OCI-LY3 (cell line): Measurements from ENCODE around the gene CCDC102B.

ENCODE experiments used
- H2AFZ ChIP-seq: fragments of 200-600, 300-600 bp; shearing (Covaris generic); 2 replicates; pipeline ENCODE4 v1.6.0; 2014; ENCODE audit warnings: antibody characterized with exemption, low read depth, low read length
- H3K27ac ChIP-seq: fragments of 200-600, 300-600 bp; sonication (generic); 2 replicates; pipeline ENCODE4 v1.5.1; 2014; ENCODE audit warnings: mild to moderate bottlenecking, low read length, moderate library complexity, mixed read lengths
- H3K27me3 ChIP-seq: fragments of 200-600, 300-600 bp; sonication (generic); 2 replicates; pipeline ENCODE4 v1.6.1; 2014; ENCODE audit warnings: low read depth, low read length, mixed read lengths
- H3K36me3 ChIP-seq: fragments of 200-600, 300-600 bp; sonication (generic); replicated peaks from 2 replicates; pipeline ENCODE3; 2014; ENCODE audit warnings: low read depth, low read length, mixed read lengths
- H3K4me1 ChIP-seq: fragments of 300-600, 200-600 bp; sonication (generic); 2 replicates; pipeline ENCODE4 v1.6.1; 2014; ENCODE audit warnings: low read length, mixed read lengths
- H3K4me2 ChIP-seq: fragments of 200-600, 300-600 bp; sonication (generic); 2 replicates; pipeline ENCODE4 v1.6.1; 2014; ENCODE audit warnings: low read length, mixed read lengths
- H3K4me3 ChIP-seq: fragments of 300-600, 200-600 bp; sonication (generic); 2 replicates; pipeline ENCODE4 v1.5.1; 2014; ENCODE audit warnings: antibody characterized with exemption, mild to moderate bottlenecking, low read length, moderate library complexity
- H3K79me2 ChIP-seq: fragments of 300-600, 200-600 bp; shearing (Covaris generic); 2 replicates; pipeline ENCODE4 v1.6.1; 2014; ENCODE audit warnings: mild to moderate bottlenecking, low read length, mixed read lengths
- H3K9ac ChIP-seq: fragments of 300-600, 200-600 bp; shearing (Covaris generic); 2 replicates; pipeline ENCODE4 v1.6.0; 2014; ENCODE audit warnings: mild to moderate bottlenecking, low read length, moderate library complexity
- H3K9me3 ChIP-seq: fragments of 200-600, 300-600 bp; shearing (Covaris generic); 2 replicates; pipeline ENCODE4 v1.6.1; 2014; ENCODE audit warnings: low read length, mixed read lengths; ENCODE audit not compliant: insufficient read depth
- H4K20me1 ChIP-seq: fragments of 200-600, 300-600 bp; sonication (generic); 2 replicates; pipeline ENCODE4 v1.6.1; 2016; ENCODE audit warnings: low read length, mixed read lengths; ENCODE audit not compliant: insufficient read depth
- EZH2phosphoT487 ChIP-seq: fragments of 200-600 bp; shearing (Covaris generic); IDR thresholded peaks from 2 replicates; pipeline ENCODE4 v1.6.1; 2018; ENCODE audit warnings: antibody characterized with exemption, mixed run types, low read depth
- TF ChIP-seq, protein P1 (sequence below): fragments of 200-600, 300-600 bp; sonication (generic); IDR thresholded peaks from 2 replicates; pipeline ENCODE4 v1.5.1; 2014; ENCODE audit warnings: antibody characterized with exemption, low read length, low read depth

The CCDC102B gene

DNA sequence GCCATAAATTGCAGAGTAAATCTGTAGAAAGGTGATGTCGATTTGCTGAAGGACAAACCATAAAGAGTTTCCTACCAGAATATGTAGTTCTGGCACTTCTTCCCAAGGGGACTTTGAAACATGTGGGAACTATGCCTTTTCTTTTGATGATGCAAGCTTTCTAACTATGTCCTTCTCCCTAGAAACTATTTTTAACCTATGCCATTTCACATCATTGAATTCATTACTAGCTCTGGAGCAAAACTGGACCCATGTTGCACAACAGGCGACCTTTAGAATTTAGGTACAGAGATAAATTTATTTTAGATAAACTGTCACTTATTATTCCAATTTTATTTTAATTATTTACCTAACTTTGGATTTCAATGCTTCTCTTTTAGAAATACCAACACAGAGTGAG, 186.5 kb downstream of the CCDC102B start:
- Histone ChIP-seq H3K4me2 (no peak overlapping the region), H4K20me1 (no peaks in the 10 kb centered on the region), H3K4me3 (no peak overlapping the region), H2AFZ (no peak overlapping the region), H3K9me3 (0 out of 2 replicates have a peak, but pooled peaks cover 2% of the 10 kb centered on the region), H3K9ac (no peak overlapping the region), H3K4me1 (no peaks in the 10 kb centered on the region), H3K36me3 (no peaks in the 10 kb centered on the region), H3K27ac (no peak overlapping the region), H3K79me2 (no peaks in the 10 kb centered on the region), H3K27me3 (no peaks in the 10 kb centered on the region)
- TF ChIP-seq, protein P1, sequence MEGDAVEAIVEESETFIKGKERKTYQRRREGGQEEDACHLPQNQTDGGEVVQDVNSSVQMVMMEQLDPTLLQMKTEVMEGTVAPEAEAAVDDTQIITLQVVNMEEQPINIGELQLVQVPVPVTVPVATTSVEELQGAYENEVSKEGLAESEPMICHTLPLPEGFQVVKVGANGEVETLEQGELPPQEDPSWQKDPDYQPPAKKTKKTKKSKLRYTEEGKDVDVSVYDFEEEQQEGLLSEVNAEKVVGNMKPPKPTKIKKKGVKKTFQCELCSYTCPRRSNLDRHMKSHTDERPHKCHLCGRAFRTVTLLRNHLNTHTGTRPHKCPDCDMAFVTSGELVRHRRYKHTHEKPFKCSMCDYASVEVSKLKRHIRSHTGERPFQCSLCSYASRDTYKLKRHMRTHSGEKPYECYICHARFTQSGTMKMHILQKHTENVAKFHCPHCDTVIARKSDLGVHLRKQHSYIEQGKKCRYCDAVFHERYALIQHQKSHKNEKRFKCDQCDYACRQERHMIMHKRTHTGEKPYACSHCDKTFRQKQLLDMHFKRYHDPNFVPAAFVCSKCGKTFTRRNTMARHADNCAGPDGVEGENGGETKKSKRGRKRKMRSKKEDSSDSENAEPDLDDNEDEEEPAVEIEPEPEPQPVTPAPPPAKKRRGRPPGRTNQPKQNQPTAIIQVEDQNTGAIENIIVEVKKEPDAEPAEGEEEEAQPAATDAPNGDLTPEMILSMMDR, result no peak

- Histone ChIP-seq H3K79me2 (no peaks in the 10 kb centered on the region), H3K4me2 (no peak overlapping the region), H2AFZ (no peak overlapping the region), H3K9ac (no peak overlapping the region), H4K20me1 (no peaks in the 10 kb centered on the region), H3K27ac (no peak overlapping the region), H3K36me3 (no peaks in the 10 kb centered on the region), H3K4me1 (no peaks in the 10 kb centered on the region), H3K9me3 (0 out of 2 replicates have a peak, but pooled peaks cover 2% of the 10 kb centered on the region), H3K27me3 (no peaks in the 10 kb centered on the region), H3K4me3 (no peak overlapping the region)
- TF ChIP-seq, protein P1, result no peak
- TF ChIP-seq EZH2phosphoT487, result no peak
Observed at GRCh38 chr18:68985172-68985820, 187.4 kb downstream of the CCDC102B start.

DNA sequence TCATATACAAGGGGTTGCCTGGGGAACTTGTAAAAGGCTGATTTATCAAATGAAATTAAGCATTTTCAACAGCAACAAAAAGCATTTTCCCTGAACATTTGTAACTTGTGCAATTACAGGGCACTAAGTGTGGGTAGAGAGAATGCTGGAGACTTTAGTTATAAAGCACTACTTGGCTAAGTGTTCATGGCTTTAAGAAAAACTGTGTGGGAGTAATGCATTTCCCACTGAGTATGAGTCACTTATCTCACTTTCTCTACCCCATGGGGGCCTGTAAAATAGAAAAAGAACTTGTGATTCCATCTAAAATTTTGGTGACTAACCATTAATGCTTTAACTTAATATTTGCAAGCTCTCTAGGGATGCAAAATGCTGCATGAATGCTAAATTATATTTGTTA, 193.4 kb downstream of the CCDC102B start:
- Histone ChIP-seq H3K9ac (no peak overlapping the region), H3K36me3 (no peaks in the 10 kb centered on the region), H3K9me3 (0 out of 2 replicates have a peak, but pooled peaks cover 2% of the 10 kb centered on the region), H2AFZ (no peak overlapping the region), H3K4me1 (peaks cover 9% of the 10 kb centered on the region), H3K4me3 (no peak overlapping the region), H3K79me2 (no peaks in the 10 kb centered on the region), H4K20me1 (no peaks in the 10 kb centered on the region), H3K4me2 (no peak overlapping the region), H3K27ac (no peak overlapping the region), H3K27me3 (no peaks in the 10 kb centered on the region)
- TF ChIP-seq, protein P1, result no peak
- no peak for TF ChIP-seq EZH2phosphoT487

- no peaks in the 10 kb centered on the region for H3K79me2 ChIP-seq
- H3K4me1 ChIP-seq, result peaks cover 9% of the 10 kb centered on the region
- TF ChIP-seq, protein P1, result no peak
- TF ChIP-seq EZH2phosphoT487, result no peak
- H4K20me1 ChIP-seq, result no peaks in the 10 kb centered on the region
- no peaks in the 10 kb centered on the region for H3K9me3 ChIP-seq
- no peak overlapping the region for H3K27ac ChIP-seq
- no peak overlapping the region for H3K9ac ChIP-seq
- peak overlapping the region; percentile 19; the same call in 1 of the 2 replicates for H2AFZ ChIP-seq
- H3K27me3 ChIP-seq, result no peaks in the 10 kb centered on the region
- H3K4me2 ChIP-seq, result peak overlapping the region; percentile 18
- H3K36me3 ChIP-seq, result no peaks in the 10 kb centered on the region
- H3K4me3 ChIP-seq, result no peak overlapping the region
Observed at GRCh38 chr18:68992719-68993482, 195.0 kb downstream of the CCDC102B start.
